Esophagus muscularis mucosa (tissue), 3 donors: Measurements from ENCODE around the gene MLKL.

Source experiments
- POLR2AphosphoS5 ChIP-seq, 2 donors: sonication (generic); formaldehyde crosslinking; IDR thresholded peaks; one replicate each; pipeline ENCODE4 v1.6.1; 2017; ENCODE audit warnings: antibody characterized with exemption in 2 of 2
- TF ChIP-seq, protein P1 (sequence below), 3 experiments: fragments of 200-600 bp in 2 of 3; fragments of 450-650 bp in 1 of 3; sonication (generic) in 2 of 3; IDR thresholded peaks; one replicate each; pipeline ENCODE4 v1.5.1; 2017 to 2019; ENCODE audit warnings: antibody characterized with exemption in 3 of 3, mild to moderate bottlenecking in 2 of 3, moderate library complexity in 1 of 3

DNA sequence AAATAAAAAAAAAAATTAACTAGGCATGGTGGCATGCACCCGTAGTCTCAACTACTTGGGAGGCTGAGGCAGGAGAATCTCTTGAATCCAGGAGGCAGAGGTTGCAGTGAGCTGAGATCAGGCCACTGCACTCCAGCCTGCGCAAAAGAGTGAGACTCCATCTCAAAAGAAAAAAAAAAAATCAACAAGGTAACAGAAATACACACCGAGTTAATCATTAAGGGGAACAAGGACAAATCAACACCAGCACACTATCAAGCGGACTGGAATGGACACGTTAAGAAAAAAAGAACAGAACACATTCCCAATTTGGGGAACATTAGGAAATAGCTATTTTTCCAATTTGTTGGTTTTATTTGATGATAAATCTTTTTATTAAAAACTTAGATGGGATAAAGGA is 65.4 kb downstream of the MLKL start:
- TF ChIP-seq, protein P1, sequence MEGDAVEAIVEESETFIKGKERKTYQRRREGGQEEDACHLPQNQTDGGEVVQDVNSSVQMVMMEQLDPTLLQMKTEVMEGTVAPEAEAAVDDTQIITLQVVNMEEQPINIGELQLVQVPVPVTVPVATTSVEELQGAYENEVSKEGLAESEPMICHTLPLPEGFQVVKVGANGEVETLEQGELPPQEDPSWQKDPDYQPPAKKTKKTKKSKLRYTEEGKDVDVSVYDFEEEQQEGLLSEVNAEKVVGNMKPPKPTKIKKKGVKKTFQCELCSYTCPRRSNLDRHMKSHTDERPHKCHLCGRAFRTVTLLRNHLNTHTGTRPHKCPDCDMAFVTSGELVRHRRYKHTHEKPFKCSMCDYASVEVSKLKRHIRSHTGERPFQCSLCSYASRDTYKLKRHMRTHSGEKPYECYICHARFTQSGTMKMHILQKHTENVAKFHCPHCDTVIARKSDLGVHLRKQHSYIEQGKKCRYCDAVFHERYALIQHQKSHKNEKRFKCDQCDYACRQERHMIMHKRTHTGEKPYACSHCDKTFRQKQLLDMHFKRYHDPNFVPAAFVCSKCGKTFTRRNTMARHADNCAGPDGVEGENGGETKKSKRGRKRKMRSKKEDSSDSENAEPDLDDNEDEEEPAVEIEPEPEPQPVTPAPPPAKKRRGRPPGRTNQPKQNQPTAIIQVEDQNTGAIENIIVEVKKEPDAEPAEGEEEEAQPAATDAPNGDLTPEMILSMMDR (IDR thresholded peaks at IDR 0.05) = no peak
- no peak for TF ChIP-seq POLR2AphosphoS5 (IDR thresholded peaks at IDR 0.05)
